ENCODE results near the gene WDTC1.
A peak's percentile ranks its signal among the peaks of the same experiment; 100 is the strongest.

The WDTC1 gene

GRCh38 chr1:27342391-27342777 is 108.0 kb downstream of the WDTC1 start:
- Histone ChIP-seq H3K27ac (ENCODE audit: insufficient read depth, low read depth, low read length, poor library complexity, severe bottlenecking) (no peak overlapping the region), H3K4me1 (ENCODE audit: control insufficient read depth, insufficient read depth, low read length) (peaks cover 43% of the 10 kb centered on the region), H3K4me3 (ENCODE audit: insufficient read depth, low read depth, low read length) (peak overlapping the region; percentile 29), H3K36me3 (ENCODE audit: control insufficient read depth, insufficient read depth, low read length) (peaks cover 3% of the 10 kb centered on the region), H3K27me3 (ENCODE audit: control insufficient read depth, insufficient read depth, low read length, poor library complexity, severe bottlenecking) (no peaks in the 10 kb centered on the region), H3K9me3 (ENCODE audit: control insufficient read depth, low read length) (no peaks in the 10 kb centered on the region)
- 75 to 82% methylated on average over 8 of the region's 8 CpGs for WGBS, 2 experiments

GRCh38 chr1:27342778-27343638 is 108.6 kb downstream of the WDTC1 start:
- Histone ChIP-seq H3K27me3 (ENCODE audit: control insufficient read depth, insufficient read depth, low read length, poor library complexity, severe bottlenecking) (no peaks in the 10 kb centered on the region), H3K36me3 (ENCODE audit: control insufficient read depth, insufficient read depth, low read length) (peaks cover 3% of the 10 kb centered on the region), H3K4me3 (ENCODE audit: insufficient read depth, low read depth, low read length) (peak overlapping the region; percentile 1), H3K9me3 (ENCODE audit: control insufficient read depth, low read length) (no peaks in the 10 kb centered on the region), H3K4me1 (ENCODE audit: control insufficient read depth, insufficient read depth, low read length) (peaks cover 43% of the 10 kb centered on the region), H3K27ac (ENCODE audit: insufficient read depth, low read depth, low read length, poor library complexity, severe bottlenecking) (no peak overlapping the region)
- 68 to 71% methylated on average over 31 of the region's 31 CpGs for WGBS, 2 experiments

- no peaks in the 10 kb centered on the region for H3K9me3 ChIP-seq (ENCODE audit: control insufficient read depth, low read length)
- H3K36me3 ChIP-seq (ENCODE audit: control insufficient read depth, insufficient read depth, low read length) = peaks cover 3% of the 10 kb centered on the region
- no peak overlapping the region for H3K27ac ChIP-seq (ENCODE audit: insufficient read depth, low read depth, low read length, poor library complexity, severe bottlenecking)
- peaks cover 43% of the 10 kb centered on the region for H3K4me1 ChIP-seq (ENCODE audit: control insufficient read depth, insufficient read depth, low read length)
- no peak overlapping the region for H3K4me3 ChIP-seq (ENCODE audit: insufficient read depth, low read depth, low read length)
- no peaks in the 10 kb centered on the region for H3K27me3 ChIP-seq (ENCODE audit: control insufficient read depth, insufficient read depth, low read length, poor library complexity, severe bottlenecking)
- WGBS, 2 experiments = 92% methylated on average over 5 of the region's 5 CpGs
These were observed 109.2 kb downstream of the WDTC1 start for GRCh38 chr1:27343639-27344025.

GRCh38 chr1:27345272-27345671 is 110.8 kb downstream of the WDTC1 start:
- 96 to 98% methylated on average over 12 of the region's 12 CpGs for WGBS, 2 experiments
- Histone ChIP-seq H3K27ac (ENCODE audit: insufficient read depth, low read depth, low read length, poor library complexity, severe bottlenecking) (no peak overlapping the region), H3K4me1 (ENCODE audit: control insufficient read depth, insufficient read depth, low read length) (peaks cover 35% of the 10 kb centered on the region), H3K27me3 (ENCODE audit: control insufficient read depth, insufficient read depth, low read length, poor library complexity, severe bottlenecking) (peaks cover 10% of the 10 kb centered on the region), H3K4me3 (ENCODE audit: insufficient read depth, low read depth, low read length) (no peak overlapping the region), H3K36me3 (ENCODE audit: control insufficient read depth, insufficient read depth, low read length) (peaks cover 3% of the 10 kb centered on the region), H3K9me3 (ENCODE audit: control insufficient read depth, low read length) (no peaks in the 10 kb centered on the region)

GRCh38 chr1:27346357-27346756 is 111.9 kb downstream of the WDTC1 start:
- WGBS, 2 experiments = 93 to 95% methylated on average over 7 of the region's 8 CpGs
- Histone ChIP-seq H3K27me3 (ENCODE audit: control insufficient read depth, insufficient read depth, low read length, poor library complexity, severe bottlenecking) (peaks cover 16% of the 10 kb centered on the region), H3K9me3 (ENCODE audit: control insufficient read depth, low read length) (no peaks in the 10 kb centered on the region), H3K36me3 (ENCODE audit: control insufficient read depth, insufficient read depth, low read length) (peaks cover 3% of the 10 kb centered on the region), H3K4me1 (ENCODE audit: control insufficient read depth, insufficient read depth, low read length) (peaks cover 30% of the 10 kb centered on the region), H3K27ac (ENCODE audit: insufficient read depth, low read depth, low read length, poor library complexity, severe bottlenecking) (no peak overlapping the region), H3K4me3 (ENCODE audit: insufficient read depth, low read depth, low read length) (no peak overlapping the region)

GRCh38 chr1:27346991-27347624 is 112.7 kb downstream of the WDTC1 start:
- H3K4me1 ChIP-seq (ENCODE audit: control insufficient read depth, insufficient read depth, low read length) = peaks cover 23% of the 10 kb centered on the region
- WGBS, 2 experiments = 93 to 95% methylated on average over 14 of the region's 14 CpGs
- H3K27me3 ChIP-seq (ENCODE audit: control insufficient read depth, insufficient read depth, low read length, poor library complexity, severe bottlenecking) = peaks cover 16% of the 10 kb centered on the region
- H3K27ac ChIP-seq (ENCODE audit: insufficient read depth, low read depth, low read length, poor library complexity, severe bottlenecking) = no peak overlapping the region
- H3K4me3 ChIP-seq (ENCODE audit: insufficient read depth, low read depth, low read length) = no peak overlapping the region
- peaks cover 3% of the 10 kb centered on the region for H3K36me3 ChIP-seq (ENCODE audit: control insufficient read depth, insufficient read depth, low read length)
- no peaks in the 10 kb centered on the region for H3K9me3 ChIP-seq (ENCODE audit: control insufficient read depth, low read length)

- Histone ChIP-seq H3K4me1 (ENCODE audit: control insufficient read depth, insufficient read depth, low read length) (peaks cover 6% of the 10 kb centered on the region), H3K9me3 (ENCODE audit: control insufficient read depth, low read length) (no peaks in the 10 kb centered on the region), H3K27ac (ENCODE audit: insufficient read depth, low read depth, low read length, poor library complexity, severe bottlenecking) (no peak overlapping the region), H3K4me3 (ENCODE audit: insufficient read depth, low read depth, low read length) (peak overlapping the region; percentile 54), H3K27me3 (ENCODE audit: control insufficient read depth, insufficient read depth, low read length, poor library complexity, severe bottlenecking) (peaks cover 16% of the 10 kb centered on the region), H3K36me3 (ENCODE audit: control insufficient read depth, insufficient read depth, low read length) (peaks cover 3% of the 10 kb centered on the region)
- WGBS, 2 experiments = 10 to 11% methylated on average over 51 of the region's 51 CpGs
These were observed 114.7 kb downstream of the WDTC1 start for GRCh38 chr1:27348861-27349783.

GRCh38 chr1:27349784-27350662 is 115.6 kb downstream of the WDTC1 start:
- Histone ChIP-seq H3K27me3 (ENCODE audit: control insufficient read depth, insufficient read depth, low read length, poor library complexity, severe bottlenecking) (peaks cover 16% of the 10 kb centered on the region), H3K4me3 (ENCODE audit: insufficient read depth, low read depth, low read length) (peak overlapping the region; percentile 54), H3K4me1 (ENCODE audit: control insufficient read depth, insufficient read depth, low read length) (peaks cover 6% of the 10 kb centered on the region), H3K27ac (ENCODE audit: insufficient read depth, low read depth, low read length, poor library complexity, severe bottlenecking) (no peak overlapping the region), H3K36me3 (ENCODE audit: control insufficient read depth, insufficient read depth, low read length) (peaks cover 3% of the 10 kb centered on the region), H3K9me3 (ENCODE audit: control insufficient read depth, low read length) (no peaks in the 10 kb centered on the region)
- WGBS, 2 experiments = 13% methylated on average over 84 of the region's 84 CpGs
